ENCODE data around the gene SLC16A10.

GRCh38 chr6:111162504-111162903, 75.2 kb downstream of the SLC16A10 start:
- no peak for TF ChIP-seq EZH2phosphoT487 (IDR thresholded peaks at IDR 0.05; ENCODE audit: low read depth)
- no peak for TF ChIP-seq CTCF (IDR thresholded peaks at IDR 0.05; ENCODE audit: low read depth, low read length)
